H1 (cell line): ENCODE data around the gene GZMA.

Experiments
- BACH1 ChIP-seq: IDR thresholded peaks from 2 replicates; pipeline ENCODE4 v1.6.1; 2012; ENCODE audit warnings: low read length, improper control_type of control experiment
- CHD1 ChIP-seq: IDR thresholded peaks from 2 replicates; pipeline ENCODE4 v1.6.1; 2012; ENCODE audit warnings: low read depth, low read length, improper control_type of control experiment
- CTCF ChIP-seq, 3 experiments: IDR thresholded peaks; 1 replicate in 2 of 3; 2 replicates in 1 of 3; pipeline versions ENCODE4 v1.5.1 to v1.6.1; 2011; ENCODE audit warnings: low read length in 3 of 3, mild to moderate bottlenecking in 3 of 3, inconsistent platforms in 2 of 3, low read depth in 1 of 3, moderate library complexity in 1 of 3; ENCODE audit not compliant: insufficient read depth in 1 of 3; ENCODE audit errors: control extremely low read depth in 1 of 3
- E2F6 ChIP-seq: IDR thresholded peaks from 2 replicates; pipeline ENCODE4 v1.6.1; 2012; ENCODE audit warnings: inconsistent platforms
- EZH2 ChIP-seq: fragments of 200-600 bp; sonication (generic); IDR thresholded peaks from 2 replicates; pipeline ENCODE4 v1.7.1; 2012; ENCODE audit warnings: low read depth, mild to moderate bottlenecking, moderate library complexity, low read length, inconsistent platforms; ENCODE audit not compliant: severe bottlenecking
- POLR2A ChIP-seq, 2 experiments: IDR thresholded peaks; 1 replicate in 1 of 2; 2 replicates in 1 of 2; pipeline ENCODE4 v1.6.1; 2011; ENCODE audit warnings: low read depth in 2 of 2, low read length in 2 of 2, mild to moderate bottlenecking in 2 of 2; ENCODE audit errors: control extremely low read depth in 1 of 2
- POLR2AphosphoS5 ChIP-seq: IDR thresholded peaks from 2 replicates; pipeline ENCODE4 v1.6.1; 2011; ENCODE audit warnings: low read depth, low read length
- SRF ChIP-seq: IDR thresholded peaks from 2 replicates; pipeline ENCODE4 v1.6.1; 2011; ENCODE audit warnings: mild to moderate bottlenecking, low read depth, low read length, moderate library complexity
- TAF1 ChIP-seq: IDR thresholded peaks from 2 replicates; pipeline ENCODE4 v1.6.1; 2011; ENCODE audit warnings: mild to moderate bottlenecking, low read depth, low read length

GRCh38 chr5:55071413-55071812 is 31.0 kb upstream of the GZMA start:
- TF ChIP-seq POLR2AphosphoS5, result no peak
- TF ChIP-seq POLR2A (IDR thresholded peaks at IDR 0.05; ENCODE audit: control extremely low read depth in 1 of 2, low read depth in 2 of 2, low read length in 2 of 2), result no peak
- no peak for TF ChIP-seq CTCF (IDR thresholded peaks at IDR 0.05; ENCODE audit: control extremely low read depth in 1 of 3, insufficient read depth in 1 of 3, low read depth in 1 of 3, low read length in 3 of 3)
- no peak for TF ChIP-seq BACH1
- TF ChIP-seq TAF1, result no peak
- no peak for TF ChIP-seq EZH2
- no peak for TF ChIP-seq CHD1
- no peak for TF ChIP-seq SRF
- TF ChIP-seq E2F6, result no peak
